Measurements from ENCODE around the gene CMSS1. TPM values are rescaled to one million over a fixed set of nuclear protein-coding genes. Genes with fewer than 3 reads are reported as not detected.

The CMSS1 gene
- total and polyA plus RNA-seq, 8 donors, result 2.7 to 33.3 (median 22.1) TPM

DNA sequence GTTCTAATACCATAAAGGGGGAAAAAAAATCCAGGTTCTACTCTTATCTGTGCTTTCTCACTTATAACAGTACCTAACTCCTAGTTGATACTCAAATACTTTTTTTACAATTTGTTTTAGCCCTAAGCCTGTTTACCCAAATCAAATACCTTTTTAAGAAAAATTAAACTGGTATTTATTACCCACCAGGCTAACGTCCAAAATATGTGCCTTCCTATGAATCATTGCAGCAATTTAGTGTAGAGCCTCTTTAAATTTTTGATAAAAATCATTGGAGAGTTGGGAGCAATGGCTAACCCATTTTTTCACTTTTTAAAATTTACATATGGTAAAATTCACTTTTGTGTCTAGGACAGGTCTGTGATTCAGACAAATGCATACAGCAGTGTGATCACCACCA is 268.7 kb downstream of the CMSS1 start:
- Histone ChIP-seq H3K4me1 (peaks cover 7 to 18% (median 10%) of the 10 kb centered on the region in 4 donors), H3K36me3 (no peaks in the 10 kb centered on the region), H3K27me3 (no peaks in the 10 kb centered on the region), H3K27ac (no peak overlapping the region), H3K4me3 (no peak overlapping the region), H3K9me3 (no peaks in the 10 kb centered on the region)
- TF ChIP-seq POLR2AphosphoS5 (IDR thresholded peaks at IDR 0.05) (no peak), POLR2A (IDR thresholded peaks at IDR 0.05) (no peak), EP300 (IDR thresholded peaks at IDR 0.05) (no peak)
- TF ChIP-seq, protein P1, sequence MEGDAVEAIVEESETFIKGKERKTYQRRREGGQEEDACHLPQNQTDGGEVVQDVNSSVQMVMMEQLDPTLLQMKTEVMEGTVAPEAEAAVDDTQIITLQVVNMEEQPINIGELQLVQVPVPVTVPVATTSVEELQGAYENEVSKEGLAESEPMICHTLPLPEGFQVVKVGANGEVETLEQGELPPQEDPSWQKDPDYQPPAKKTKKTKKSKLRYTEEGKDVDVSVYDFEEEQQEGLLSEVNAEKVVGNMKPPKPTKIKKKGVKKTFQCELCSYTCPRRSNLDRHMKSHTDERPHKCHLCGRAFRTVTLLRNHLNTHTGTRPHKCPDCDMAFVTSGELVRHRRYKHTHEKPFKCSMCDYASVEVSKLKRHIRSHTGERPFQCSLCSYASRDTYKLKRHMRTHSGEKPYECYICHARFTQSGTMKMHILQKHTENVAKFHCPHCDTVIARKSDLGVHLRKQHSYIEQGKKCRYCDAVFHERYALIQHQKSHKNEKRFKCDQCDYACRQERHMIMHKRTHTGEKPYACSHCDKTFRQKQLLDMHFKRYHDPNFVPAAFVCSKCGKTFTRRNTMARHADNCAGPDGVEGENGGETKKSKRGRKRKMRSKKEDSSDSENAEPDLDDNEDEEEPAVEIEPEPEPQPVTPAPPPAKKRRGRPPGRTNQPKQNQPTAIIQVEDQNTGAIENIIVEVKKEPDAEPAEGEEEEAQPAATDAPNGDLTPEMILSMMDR (IDR thresholded peaks at IDR 0.05), result no peak
- WGBS, 5 donors, result 38 to 72% (median 43%) methylated on average over 1 of the region's 1 CpG
- no peak for DNase-seq
- intact Hi-C loops (cut with DNase I; ENCODE audit: low total_unique reads), result no loop called here

DNA sequence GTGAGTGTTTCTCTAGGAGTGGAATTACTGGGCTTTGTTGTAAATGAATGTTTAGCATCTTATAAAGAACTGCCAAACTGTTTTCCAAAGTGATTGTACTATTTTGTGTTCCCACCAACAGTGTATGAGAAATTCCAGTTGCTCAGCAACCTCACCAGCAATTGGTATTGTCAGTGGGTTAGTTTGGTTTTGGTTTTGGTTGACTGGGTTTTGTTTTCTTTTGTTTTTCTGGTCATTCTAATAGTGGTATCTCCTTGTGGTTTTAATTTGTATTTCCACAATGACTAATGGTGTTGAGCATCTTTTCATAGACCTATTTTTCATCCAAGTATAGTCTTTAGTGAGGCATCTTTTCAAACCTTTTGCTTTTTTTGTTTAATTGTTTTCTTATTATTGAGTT is 269.5 kb downstream of the CMSS1 start:
- Histone ChIP-seq H3K27me3 (no peaks in the 10 kb centered on the region), H3K36me3 (no peaks in the 10 kb centered on the region), H3K4me1 (peaks cover 7 to 18% (median 10%) of the 10 kb centered on the region in 4 donors), H3K27ac (no peak overlapping the region), H3K9me3 (no peaks in the 10 kb centered on the region), H3K4me3 (no peak overlapping the region)
- DNase-seq, result no peak
- TF ChIP-seq POLR2AphosphoS5 (IDR thresholded peaks at IDR 0.05) (no peak), EP300 (IDR thresholded peaks at IDR 0.05) (no peak), POLR2A (IDR thresholded peaks at IDR 0.05) (no peak)
- TF ChIP-seq, protein P1 (IDR thresholded peaks at IDR 0.05), result no peak
- intact Hi-C loops (cut with DNase I; ENCODE audit: low total_unique reads), result no loop called here

DNA sequence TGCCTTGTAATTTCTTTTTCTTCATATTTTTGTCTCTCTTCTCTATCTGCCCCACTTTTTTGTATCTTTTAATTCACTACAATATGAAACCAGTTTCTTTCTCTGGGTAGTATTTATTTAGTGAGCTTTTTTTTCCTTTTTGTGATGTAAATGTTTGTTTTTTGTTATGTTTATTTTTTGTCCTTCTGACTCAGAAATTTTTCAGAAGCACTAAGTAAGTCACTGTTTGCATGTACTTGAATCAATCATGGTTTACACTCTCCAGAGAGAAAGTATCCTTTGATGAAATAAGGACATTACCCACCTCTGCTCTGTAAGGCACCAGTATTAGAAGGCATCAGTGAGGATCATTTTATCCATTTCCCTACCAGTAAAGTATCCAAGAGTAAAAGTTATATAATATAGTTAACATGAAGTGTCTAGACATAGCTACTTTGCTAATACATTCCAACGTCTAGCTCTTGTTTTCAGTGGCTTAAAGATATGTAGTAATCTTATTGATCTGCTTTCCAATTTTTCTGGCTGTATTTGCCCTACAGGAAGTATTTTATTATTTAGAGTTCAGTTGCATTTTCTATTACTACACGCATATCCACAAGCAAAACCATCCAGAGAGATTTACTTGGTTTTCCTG is 271.2 kb downstream of the CMSS1 start:
- intact Hi-C loops (cut with DNase I; ENCODE audit: low total_unique reads), result no loop called here
- TF ChIP-seq, protein P1 (IDR thresholded peaks at IDR 0.05), result no peak
- TF ChIP-seq POLR2A (IDR thresholded peaks at IDR 0.05) (no peak), POLR2AphosphoS5 (IDR thresholded peaks at IDR 0.05) (no peak), EP300 (IDR thresholded peaks at IDR 0.05) (no peak)
- H3K36me3 ChIP-seq, result no peaks in the 10 kb centered on the region
- no peak for DNase-seq
- H3K4me1 ChIP-seq, result peaks cover 7 to 14% (median 10%) of the 10 kb centered on the region in 4 donors
- H3K27me3 ChIP-seq, result no peaks in the 10 kb centered on the region
- no peak overlapping the region for H3K27ac ChIP-seq
- H3K9me3 ChIP-seq, result no peaks in the 10 kb centered on the region
- no peak overlapping the region for H3K4me3 ChIP-seq
- 43 to 75% (median 58%) methylated on average over 2 of the region's 2 CpGs for WGBS, 5 donors

DNA sequence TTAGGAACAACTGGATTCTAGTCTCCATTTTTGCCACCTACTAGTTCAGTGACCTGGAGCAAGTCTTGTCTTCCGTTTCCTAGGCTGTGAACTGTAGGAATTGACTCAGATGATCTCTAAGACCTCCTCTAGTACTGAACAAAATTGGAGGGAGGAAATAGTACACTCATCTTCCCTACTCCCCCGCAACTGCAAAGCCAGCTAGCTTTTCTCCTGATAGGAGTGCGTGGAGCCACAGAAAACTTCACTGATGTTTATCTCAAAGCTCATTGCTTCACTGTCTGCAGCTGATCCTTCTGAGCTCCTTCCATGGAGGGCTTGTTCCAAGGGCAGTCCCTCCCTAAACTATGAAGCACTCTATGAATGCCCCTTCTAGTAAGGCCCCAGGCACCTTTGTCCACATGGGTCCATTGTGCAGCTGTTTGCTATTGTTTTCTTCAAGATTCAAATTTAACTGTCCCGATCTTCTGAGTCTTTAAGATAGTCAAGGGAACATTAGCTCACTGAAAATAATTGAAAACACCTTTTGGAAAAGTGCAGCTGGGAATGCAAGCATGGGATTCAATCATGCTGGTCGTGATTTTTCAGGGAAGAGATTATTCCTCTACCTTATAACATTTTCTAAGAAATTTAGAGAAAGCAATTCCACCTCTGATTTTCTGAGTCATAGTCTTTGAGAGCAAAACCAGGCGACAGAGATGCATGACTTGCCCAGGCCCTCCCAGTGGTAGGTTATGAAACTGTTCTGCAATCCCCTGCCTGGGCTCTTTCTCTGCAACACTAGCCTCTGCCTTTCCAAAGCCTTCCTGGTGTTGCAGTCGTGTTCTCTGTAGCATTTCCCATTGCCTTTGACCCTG is 272.4 kb downstream of the CMSS1 start:
- TF ChIP-seq POLR2A (IDR thresholded peaks at IDR 0.05), result no peak
- no peak for TF ChIP-seq EP300 (IDR thresholded peaks at IDR 0.05)
- TF ChIP-seq, protein P1 (IDR thresholded peaks at IDR 0.05), result peak in 4 of 7 experiments; percentile 12 to 33 (median 16)
- intact Hi-C loops (cut with DNase I; ENCODE audit: low total_unique reads), result no loop called here

More for the DNA sequence above, 272.4 kb downstream of the CMSS1 start:
- Histone ChIP-seq H3K27me3 (no peaks in the 10 kb centered on the region), H3K4me3 (no peak overlapping the region), H3K27ac (peak overlapping the region in 2 of 5 donors; percentile 4 to 5), H3K4me1 (peaks cover 7 to 14% (median 10%) of the 10 kb centered on the region in 4 donors), H3K9me3 (no peaks in the 10 kb centered on the region), H3K36me3 (no peaks in the 10 kb centered on the region)
- WGBS, 5 donors, result 76 to 85% (median 78%) methylated on average over 7 of the region's 7 CpGs
- peak in 1 of 2 donors; percentile 36 for DNase-seq
